Fibroblast of skin of scalp (primary cell): ENCODE measurements around the gene ETV3L. TPM values are rescaled to one million over a fixed set of nuclear protein-coding genes. Genes with fewer than 3 reads are reported as not detected.

Experiments
- DNase-seq: peaks from one replicate; pipeline ENCODE4 v3.0.0-alpha.2; 2013
- polyA plus RNA-seq, 2 experiments: library from polyadenylated mRNA; unstranded; fragments of 120-200 nt; gene quantifications; one replicate each; pipeline ENCODE4 v1.2.1, GENCODE V29; 2013; ENCODE audit not compliant: insufficient read length in 2 of 2

Gene ETV3L
- polyA plus RNA-seq (2013, experiment 1 of 2; ENCODE audit: insufficient read length) = not detected
- polyA plus RNA-seq (2013, experiment 2 of 2; ENCODE audit: insufficient read length) = not detected

- DNase-seq = no peak
These were observed at the start of gene ETV3L for GRCh38 chr1:157099633-157100009. Gene ETV3L (minus strand): TSS chr1:157099808. CDS start chr1:157099523, 285 bp downstream.

GRCh38 chr1:157147906-157148700, 48.5 kb upstream of the ETV3L start:
- peak; percentile 56 for DNase-seq

- no peak for DNase-seq
These were observed 47.4 kb upstream of the ETV3L start for GRCh38 chr1:157147037-157147436.

GRCh38 chr1:157146244-157146643, 46.6 kb upstream of the ETV3L start:
- DNase-seq = no peak

DNA sequence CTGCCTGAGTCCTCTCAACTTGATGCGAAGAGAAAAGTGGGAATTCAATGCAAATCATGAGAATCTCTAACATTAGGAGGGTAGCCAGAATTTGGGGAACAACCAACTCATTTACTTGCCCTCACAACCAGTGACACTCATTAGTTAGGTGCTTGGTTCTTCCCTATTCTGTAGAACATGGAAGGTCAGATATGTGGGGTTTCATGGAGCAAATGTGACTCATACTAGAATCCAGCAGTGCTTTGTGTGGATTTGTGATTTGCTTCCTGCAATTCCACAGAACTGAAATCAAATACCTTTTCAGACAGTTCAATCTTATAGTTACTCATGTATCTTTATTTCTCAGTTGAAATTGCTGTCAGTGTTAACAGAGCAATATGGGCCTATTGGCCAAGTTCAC, 45.5 kb upstream of the ETV3L start:
- no peak for DNase-seq

DNA sequence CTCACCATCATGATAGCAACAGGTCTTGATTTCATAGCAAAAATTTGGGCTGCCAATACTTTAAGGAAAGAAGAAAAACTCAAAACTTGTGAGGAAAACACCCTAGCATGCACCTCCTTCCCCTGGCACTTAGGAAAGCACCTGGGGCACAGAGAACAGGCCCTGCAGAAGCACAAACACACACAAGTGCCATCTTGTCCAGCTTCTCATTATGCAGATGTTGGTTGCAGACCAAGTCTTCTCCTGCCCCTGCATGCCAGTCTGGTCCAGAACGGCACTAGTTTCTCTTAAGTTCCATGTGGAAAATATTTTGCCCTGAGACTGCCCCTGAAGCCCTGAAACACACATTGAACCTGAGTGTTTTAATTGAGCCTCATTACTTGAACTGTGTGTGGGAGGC, 44.9 kb upstream of the ETV3L start:
- no peak for DNase-seq

DNA sequence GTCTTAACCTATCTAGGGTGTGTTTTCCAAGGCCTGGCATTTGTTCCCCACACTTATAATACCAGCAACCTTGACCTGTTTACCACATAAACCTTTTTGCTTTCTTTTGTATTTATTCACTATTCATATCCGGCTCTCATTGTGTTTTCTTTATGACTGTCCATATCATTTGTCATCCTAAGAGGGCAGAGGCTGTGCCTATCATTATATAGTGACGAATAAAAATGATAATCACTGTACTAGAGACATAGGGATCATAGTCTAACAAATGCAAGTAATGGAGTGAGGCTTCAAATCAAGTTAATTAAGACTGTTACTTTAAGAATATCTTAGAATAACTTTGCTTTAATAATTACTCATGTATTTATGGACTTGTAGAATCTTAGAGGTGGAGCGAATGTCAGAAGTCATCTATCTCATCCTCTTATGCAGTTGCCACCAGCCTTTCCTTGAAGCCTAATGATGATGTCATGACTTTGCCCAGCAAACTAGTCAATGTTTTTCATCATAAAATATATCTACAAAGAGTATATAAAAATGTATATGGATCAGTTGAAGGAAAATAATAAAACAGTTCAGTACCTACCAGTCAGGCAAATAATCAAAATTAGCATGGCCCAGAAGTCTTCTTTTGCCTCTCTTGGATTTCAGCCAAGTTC, 43.3 kb upstream of the ETV3L start:
- no peak for DNase-seq

- DNase-seq = no peak
These were observed 42.6 kb upstream of the ETV3L start for GRCh38 chr1:157142201-157142600.

GRCh38 chr1:157141212-157141855, 41.7 kb upstream of the ETV3L start:
- DNase-seq = no peak

DNA sequence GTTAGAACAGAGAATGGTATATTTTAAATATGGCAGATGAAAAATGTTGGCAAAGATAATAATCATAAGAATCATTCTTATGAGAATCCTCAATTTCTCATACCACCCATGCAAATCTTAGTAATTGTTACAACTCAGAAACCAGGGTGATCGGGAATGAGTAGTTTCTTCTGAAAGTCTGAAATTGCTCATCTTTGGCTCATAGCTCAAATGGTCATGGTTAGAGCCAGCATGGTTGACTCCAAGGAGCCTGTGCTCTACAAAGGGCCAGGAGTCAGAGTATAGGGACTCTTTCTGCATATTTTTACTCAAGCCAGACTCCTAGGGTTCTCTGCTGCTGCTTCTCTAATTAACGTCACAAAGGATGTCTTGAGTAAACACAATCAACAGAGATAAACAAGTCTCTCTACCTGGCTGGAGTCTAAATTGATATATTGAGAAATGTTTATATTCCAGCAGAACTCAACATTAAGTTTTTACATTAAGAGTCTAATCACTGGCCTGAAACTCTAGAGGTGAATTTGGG, 40.5 kb upstream of the ETV3L start:
- no peak for DNase-seq

DNA sequence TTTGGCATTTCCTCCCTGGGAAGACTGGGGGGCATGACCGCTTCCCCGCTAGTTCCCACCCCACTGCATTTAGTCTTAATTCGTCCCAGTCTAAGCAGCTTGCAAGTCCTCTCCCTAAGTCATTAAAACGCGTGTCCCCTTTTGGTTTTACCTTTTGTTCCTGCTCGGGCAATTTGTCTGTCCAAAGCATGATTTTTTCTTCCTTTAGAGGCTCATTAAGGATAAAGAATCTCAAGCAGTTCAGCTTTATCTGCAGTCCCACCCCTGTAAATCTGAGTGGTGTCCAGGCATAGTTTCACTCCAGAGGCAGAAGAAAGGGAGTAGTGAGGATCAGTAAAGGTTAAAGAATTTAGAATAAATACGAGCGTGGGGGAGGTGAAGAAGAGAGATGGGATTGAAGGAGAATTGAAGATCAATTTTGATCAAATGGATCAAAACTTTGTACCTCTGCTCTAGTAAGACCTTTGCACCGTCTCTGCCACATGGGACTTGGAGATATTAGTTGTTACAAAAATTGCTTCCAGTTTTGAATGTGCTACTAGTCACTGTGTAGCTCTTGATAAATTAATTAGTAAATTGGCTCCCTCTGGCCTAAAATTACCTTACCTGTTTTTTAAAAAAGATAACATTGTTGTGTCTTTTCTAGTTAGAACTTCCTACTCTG, 39.6 kb upstream of the ETV3L start:
- peak; percentile 62 for DNase-seq

DNA sequence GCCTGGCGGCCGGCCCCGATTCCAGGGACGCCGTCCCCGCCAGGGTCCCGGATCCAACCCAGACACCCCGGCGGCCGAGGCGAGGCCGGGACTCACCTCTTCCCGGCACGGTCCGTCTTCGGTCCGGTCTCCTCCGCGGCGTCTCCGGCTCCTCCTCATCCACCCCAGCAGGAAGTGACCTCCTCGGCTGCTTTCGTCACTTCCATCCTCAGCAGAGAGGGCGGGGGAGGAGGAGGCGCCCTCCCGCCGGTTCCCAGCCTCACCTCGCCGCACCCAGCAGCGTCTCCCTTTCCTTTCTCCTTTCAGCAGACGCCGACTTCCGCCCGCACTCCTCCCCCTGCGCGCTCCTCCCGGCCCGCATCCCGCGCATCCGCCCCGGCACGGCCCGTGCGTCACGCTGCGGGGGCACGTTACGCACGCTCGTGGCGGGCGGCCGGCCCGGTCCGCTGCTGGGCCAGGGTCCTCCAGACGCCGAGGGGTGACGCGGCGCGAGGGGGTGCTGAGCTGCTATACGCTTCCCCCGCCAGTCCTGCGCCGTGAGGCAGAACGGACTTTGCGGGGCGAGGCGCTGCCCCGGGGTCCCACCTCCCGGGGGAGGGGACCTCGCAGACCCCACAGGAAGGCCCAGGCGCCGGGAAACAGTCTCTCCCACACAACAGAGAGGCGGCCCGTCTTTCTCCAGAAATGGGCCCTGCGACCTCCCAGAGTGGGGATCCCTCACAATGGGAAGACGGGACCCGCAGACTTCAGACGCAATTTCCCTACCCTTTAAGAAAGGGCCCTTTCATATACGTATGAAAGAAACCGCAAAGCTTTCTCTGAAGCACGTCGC, 38.8 kb upstream of the ETV3L start, which contains the start of gene ETV3:
Gene ETV3 (minus strand): TSS at position 176 of the 832 bp plus-strand sequence. CDS start 2,043 bp downstream, outside the sequence.
- peak; percentile 92 for DNase-seq

GRCh38 chr1:157137408-157138219, 38.0 kb upstream of the ETV3L start:
- DNase-seq = no peak

DNA sequence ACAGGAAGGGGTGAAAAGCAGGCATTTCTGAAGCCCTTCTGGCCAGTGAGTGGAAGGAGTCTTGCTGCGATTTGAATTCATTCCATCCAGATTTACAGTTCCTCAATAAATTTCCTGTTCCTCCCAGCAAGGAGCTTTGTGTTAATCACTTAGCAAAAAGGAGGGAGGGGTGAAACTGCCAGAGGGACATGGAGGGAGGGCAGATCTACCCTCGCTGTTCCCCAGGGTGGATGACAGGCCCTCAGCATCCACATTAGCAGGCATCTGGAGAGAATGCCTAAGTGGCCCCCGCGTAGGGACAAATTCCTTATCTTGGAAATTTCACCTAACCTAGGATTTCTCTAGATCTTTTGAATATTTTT, 37.4 kb upstream of the ETV3L start:
- peak; percentile 36 for DNase-seq

- no peak for DNase-seq
These were observed 36.5 kb upstream of the ETV3L start for GRCh38 chr1:157136133-157136532.

DNA sequence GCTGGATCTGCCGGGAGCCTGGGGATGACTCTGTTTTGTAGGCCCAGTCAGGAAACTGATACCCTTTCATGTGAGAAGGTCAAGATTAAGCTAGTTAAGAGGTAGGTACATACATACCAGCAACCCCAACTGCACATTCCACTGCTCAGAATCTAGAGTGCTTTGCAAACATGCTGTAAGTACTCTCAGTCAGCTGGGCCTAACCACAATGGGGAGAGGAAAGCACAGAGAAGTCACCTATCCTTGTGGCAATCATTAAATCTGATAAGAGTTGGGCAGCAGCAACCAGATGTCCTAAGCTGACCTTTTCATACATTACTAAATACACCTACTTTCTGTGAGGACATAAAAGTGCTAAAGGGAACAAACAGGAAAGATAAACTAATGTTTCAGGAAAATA, 36.0 kb upstream of the ETV3L start:
- no peak for DNase-seq

- DNase-seq = no peak
These were observed 35.5 kb upstream of the ETV3L start for GRCh38 chr1:157135070-157135469.

DNA sequence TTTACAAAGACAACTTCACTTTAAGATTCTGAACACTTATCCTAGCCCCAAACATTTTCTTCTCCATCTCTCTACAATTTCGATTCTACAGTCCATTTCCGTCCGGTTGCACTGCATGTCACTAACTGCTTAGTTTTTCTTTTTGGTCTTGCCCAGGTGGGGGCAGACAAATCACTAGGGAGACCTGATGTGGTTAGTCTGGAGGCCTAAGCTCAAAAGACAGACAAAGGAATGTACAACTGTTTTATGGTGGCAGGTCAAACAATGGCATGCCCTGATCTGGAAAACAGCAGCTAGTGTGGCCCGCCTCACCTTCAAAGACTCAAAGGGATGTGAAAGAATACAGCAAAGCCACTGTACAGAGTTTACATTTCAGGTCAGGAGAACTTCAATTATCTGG, 34.8 kb upstream of the ETV3L start:
- DNase-seq = no peak

DNA sequence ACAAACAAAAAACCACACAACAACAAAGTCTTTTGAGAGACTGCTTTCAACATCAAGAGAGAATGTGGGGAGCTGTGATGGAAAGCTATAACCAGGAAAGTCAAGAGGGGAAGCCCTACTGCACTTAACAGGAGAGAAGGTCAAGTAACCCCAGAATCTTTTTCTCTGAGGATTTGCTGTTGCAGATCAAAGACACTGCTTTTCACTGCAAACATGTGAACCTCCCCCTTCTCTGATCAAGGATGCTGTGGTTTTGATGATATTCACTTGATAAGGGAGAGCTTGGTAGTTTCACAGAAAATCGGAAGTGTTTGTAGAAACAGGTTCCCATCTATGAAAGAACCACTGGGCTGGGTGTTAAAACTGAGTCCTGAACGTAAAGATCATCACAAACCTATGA, 33.8 kb upstream of the ETV3L start:
- DNase-seq = no peak

DNA sequence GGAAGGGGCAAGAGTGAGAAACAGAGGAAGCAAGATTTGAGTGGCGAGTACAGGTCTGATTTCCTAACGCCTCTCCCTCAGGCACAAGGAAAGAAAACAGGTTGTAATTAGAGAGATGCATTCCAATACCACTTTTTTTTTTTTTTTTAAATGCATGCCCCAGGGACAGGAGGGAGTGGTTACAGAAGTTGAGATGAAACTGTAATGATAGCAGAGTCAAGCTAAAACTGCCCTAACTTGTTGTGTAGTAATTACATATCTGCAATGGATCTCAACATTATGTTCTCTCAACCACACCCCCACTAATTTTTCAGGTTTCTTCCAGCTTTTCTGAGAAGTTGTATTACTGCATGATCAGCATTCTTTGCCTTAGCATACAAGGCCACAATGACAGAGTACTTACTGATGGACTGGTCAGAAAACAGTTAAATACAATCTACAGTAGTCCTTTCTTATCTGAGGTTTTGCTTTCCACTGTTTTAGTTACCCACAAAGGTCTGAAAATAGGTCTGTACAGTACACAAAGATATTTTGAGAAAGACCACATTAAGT, 33.1 kb upstream of the ETV3L start:
- no peak for DNase-seq

DNA sequence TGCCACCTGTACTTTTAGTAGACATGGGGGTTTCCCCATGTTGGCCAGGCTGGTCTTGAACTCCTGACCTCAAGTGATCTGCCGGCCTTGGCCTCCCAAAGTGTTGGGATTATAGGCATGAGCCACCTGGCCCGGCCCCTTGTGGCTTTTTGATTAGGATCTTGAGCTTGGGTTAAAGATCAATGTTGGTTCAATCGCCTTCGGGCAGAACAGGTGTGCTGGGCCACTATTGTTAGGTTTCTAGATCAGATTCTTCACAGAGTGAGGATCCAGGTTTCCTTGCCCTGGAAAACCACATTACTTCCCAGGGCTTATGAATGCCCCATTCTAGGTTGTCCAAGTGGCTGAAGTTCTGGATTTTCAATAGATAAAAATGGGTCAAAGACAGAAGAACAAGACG, 32.5 kb upstream of the ETV3L start:
- no peak for DNase-seq
